ENCODE measurements around the gene DCBLD1. TPM values are rescaled to one million over a fixed set of nuclear protein-coding genes. Genes with fewer than 3 reads are reported as not detected.

DCBLD1 gene
- total RNA-seq, 1 experiment from 2014 or later: 59.1 TPM

DNA sequence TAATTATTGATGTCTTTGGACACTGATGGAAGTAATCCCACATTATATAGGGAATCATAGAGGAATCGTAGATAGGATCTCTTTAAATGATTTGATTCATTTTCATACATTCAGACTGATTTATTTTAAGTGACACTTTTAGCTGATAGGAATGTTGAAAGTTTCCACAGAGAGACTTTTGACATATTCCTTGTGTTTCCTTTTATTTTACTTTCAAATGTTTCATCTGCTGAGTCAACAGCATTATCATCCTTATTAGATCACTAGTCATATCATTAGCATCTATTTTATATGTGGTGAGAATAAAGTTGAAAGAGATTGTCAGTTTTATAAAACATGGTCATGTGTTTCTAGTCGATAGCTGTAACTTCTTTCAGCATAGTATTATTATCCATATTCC, 13.4 kb downstream of the DCBLD1 start:
- peaks cover 83% of the 10 kb centered on the region for H3K4me1 ChIP-seq (replicated peaks)
- no peaks in the 10 kb centered on the region for H3K27me3 ChIP-seq (replicated peaks)
- H3K36me3 ChIP-seq: 0 out of 2 replicates have a peak, but pooled peaks cover 7% of the 10 kb centered on the region
- H3K27ac ChIP-seq: peak overlapping the region; percentile 60
- H3K9me3 ChIP-seq (replicated peaks): no peaks in the 10 kb centered on the region
- H3K4me3 ChIP-seq: no peak overlapping the region
- no peak for DNase-seq (ENCODE audit: low read depth in 1 of 2, low spot score in 2 of 2)

- H3K4me3 ChIP-seq: no peak overlapping the region
- 0 out of 2 replicates have a peak, but pooled peaks cover 7% of the 10 kb centered on the region for H3K36me3 ChIP-seq
- H3K9me3 ChIP-seq (replicated peaks): no peaks in the 10 kb centered on the region
- H3K4me1 ChIP-seq (replicated peaks): peaks cover 87% of the 10 kb centered on the region
- H3K27ac ChIP-seq: peak overlapping the region; percentile 60
- no peaks in the 10 kb centered on the region for H3K27me3 ChIP-seq (replicated peaks)
- peak in 1 of 2 experiments; percentile 41 for DNase-seq (ENCODE audit: low read depth in 1 of 2, low spot score in 2 of 2)
Observed at GRCh38 chr6:117496383-117496990, 14.0 kb downstream of the DCBLD1 start.

DNA sequence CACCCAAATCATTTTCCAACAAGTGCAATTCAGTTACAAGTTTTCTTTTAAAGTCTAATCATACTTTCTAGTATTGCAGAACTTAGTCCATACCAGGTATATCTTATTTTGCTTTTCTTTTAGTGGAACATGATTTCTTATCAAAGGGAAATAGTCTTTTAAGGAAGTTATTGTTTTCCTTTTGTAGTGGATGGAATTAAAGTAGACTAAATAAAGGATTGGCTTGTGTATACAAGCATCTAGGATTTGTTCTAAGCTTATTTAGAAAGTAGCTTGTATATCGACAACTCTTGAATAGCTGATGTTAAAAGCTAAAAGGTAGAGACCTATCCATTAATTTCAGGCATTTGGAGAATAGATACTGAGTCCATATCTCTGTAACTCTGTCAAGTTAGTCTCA, 14.8 kb downstream of the DCBLD1 start:
- Histone ChIP-seq H3K27ac (peak overlapping the region; percentile 60), H3K4me3 (no peak overlapping the region), H3K4me1 (replicated peaks) (peaks cover 87% of the 10 kb centered on the region), H3K9me3 (replicated peaks) (no peaks in the 10 kb centered on the region), H3K36me3 (0 out of 2 replicates have a peak, but pooled peaks cover 7% of the 10 kb centered on the region), H3K27me3 (replicated peaks) (no peaks in the 10 kb centered on the region)
- peak in 1 of 2 experiments; percentile 44 for DNase-seq (ENCODE audit: low read depth in 1 of 2, low spot score in 2 of 2)

DNA sequence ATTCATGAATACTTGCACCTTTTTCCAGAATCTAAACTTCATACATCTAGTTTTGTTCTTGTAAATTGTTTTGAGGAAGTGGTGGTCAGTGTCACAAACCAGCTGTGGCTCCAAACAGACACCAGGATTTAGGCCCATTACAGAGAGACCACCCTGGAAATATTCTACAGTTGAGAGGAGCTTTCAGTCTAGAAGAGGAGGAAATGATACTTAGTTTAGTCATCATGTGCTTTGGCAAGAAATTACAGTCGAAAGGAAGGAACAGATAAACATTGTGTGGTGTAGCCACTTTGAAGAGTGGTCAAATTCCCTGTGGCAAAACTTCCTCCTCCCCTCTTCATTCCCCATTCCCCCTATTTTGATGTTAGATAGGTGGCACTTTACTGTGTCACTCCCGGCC, 15.7 kb downstream of the DCBLD1 start:
- H3K27ac ChIP-seq: peak overlapping the region; percentile 60
- peaks cover 87% of the 10 kb centered on the region for H3K4me1 ChIP-seq (replicated peaks)
- no peaks in the 10 kb centered on the region for H3K27me3 ChIP-seq (replicated peaks)
- no peaks in the 10 kb centered on the region for H3K9me3 ChIP-seq (replicated peaks)
- peaks cover 7% of the 10 kb centered on the region; the same call in 1 of the 2 replicates for H3K36me3 ChIP-seq
- H3K4me3 ChIP-seq: no peak overlapping the region
- DNase-seq (ENCODE audit: low read depth in 1 of 2, low spot score in 2 of 2): peak; percentile 65 to 91

DNA sequence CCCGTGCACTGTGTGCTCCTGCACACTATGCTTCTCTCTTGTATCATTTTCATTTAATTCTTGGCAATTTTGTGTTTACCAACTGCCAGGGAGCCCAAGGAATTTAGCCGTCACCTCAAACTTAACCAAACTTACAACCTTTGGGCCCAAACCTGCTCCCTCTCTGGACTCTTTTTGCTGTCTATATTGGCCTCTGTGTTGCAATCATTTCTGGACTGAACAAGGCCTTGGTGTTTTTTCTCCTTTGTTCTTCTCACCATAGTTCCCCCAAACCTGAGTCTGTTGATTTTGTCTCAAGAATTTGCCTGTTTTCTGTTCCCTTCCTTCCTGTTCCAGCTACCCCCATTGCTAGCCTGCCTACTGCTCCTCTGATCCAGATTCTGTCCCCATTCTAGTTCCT, 19.2 kb downstream of the DCBLD1 start:
- peak overlapping the region; percentile 9; the same call in 1 of the 2 replicates for H3K27ac ChIP-seq
- H3K4me3 ChIP-seq: no peak overlapping the region
- no peaks in the 10 kb centered on the region for H3K9me3 ChIP-seq (replicated peaks)
- H3K27me3 ChIP-seq (replicated peaks): no peaks in the 10 kb centered on the region
- peaks cover 69% of the 10 kb centered on the region for H3K4me1 ChIP-seq (replicated peaks)
- DNase-seq (ENCODE audit: low read depth in 1 of 2, low spot score in 2 of 2): no peak
- H3K36me3 ChIP-seq: peaks cover 29% of the 10 kb centered on the region

DNA sequence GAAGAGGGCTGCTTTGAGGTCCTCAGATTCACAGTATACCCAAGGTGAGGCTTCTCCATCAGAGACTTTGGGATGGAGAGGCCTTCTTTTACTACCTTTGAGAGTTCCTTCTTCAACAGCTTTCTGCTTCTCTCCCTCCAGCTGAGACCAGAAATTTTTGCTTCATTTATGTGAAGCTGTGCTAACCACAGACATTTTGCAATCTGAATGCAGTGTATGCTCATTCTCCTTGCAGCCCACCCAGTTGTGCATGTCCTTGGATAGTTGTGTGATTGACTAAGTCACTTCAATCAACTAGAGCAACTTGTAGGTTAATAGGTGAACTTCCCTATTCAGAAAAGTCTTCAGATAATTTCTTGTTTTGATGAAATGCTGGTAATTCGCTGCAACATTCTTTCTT, 20.1 kb downstream of the DCBLD1 start:
- peak overlapping the region; percentile 9; the same call in 1 of the 2 replicates for H3K27ac ChIP-seq
- H3K36me3 ChIP-seq: peaks cover 29% of the 10 kb centered on the region
- DNase-seq (ENCODE audit: low read depth in 1 of 2, low spot score in 2 of 2): peak in 1 of 2 experiments; percentile 41
- peaks cover 69% of the 10 kb centered on the region for H3K4me1 ChIP-seq (replicated peaks)
- H3K9me3 ChIP-seq (replicated peaks): no peaks in the 10 kb centered on the region
- no peaks in the 10 kb centered on the region for H3K27me3 ChIP-seq (replicated peaks)
- H3K4me3 ChIP-seq: no peak overlapping the region

DNA sequence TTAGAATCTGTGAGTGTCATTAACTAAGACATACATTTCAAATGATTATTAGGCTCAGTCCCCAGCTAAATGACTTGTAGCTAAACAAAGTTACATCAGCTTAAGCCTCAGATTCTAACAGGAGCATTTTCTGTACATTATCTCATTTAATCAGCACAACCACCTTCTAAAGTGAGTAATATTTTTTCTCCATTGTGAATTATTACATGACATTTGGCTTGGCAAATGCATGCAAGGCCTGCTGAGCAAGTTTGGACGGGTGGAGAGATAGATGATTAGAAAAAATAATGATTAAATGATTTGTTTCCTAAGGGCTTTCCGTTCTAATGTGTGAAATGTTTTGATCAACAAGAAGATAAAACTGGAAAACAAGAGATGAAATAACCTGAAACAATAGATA, 20.7 kb downstream of the DCBLD1 start:
- Histone ChIP-seq H3K4me1 (replicated peaks) (peaks cover 64% of the 10 kb centered on the region), H3K9me3 (replicated peaks) (no peaks in the 10 kb centered on the region), H3K4me3 (no peak overlapping the region), H3K36me3 (peaks cover 29% of the 10 kb centered on the region), H3K27me3 (replicated peaks) (no peaks in the 10 kb centered on the region), H3K27ac (no peak overlapping the region)
- DNase-seq (ENCODE audit: low read depth in 1 of 2, low spot score in 2 of 2): no peak

GRCh38 chr6:117504478-117505144, 22.1 kb downstream of the DCBLD1 start:
- no peak for DNase-seq (ENCODE audit: low read depth in 1 of 2, low spot score in 2 of 2)
- no peaks in the 10 kb centered on the region for H3K9me3 ChIP-seq (replicated peaks)
- H3K27ac ChIP-seq: no peak overlapping the region
- H3K36me3 ChIP-seq: peaks cover 41% of the 10 kb centered on the region
- H3K4me3 ChIP-seq: no peak overlapping the region
- peaks cover 55% of the 10 kb centered on the region for H3K4me1 ChIP-seq (replicated peaks)
- H3K27me3 ChIP-seq (replicated peaks): no peaks in the 10 kb centered on the region

- DNase-seq (ENCODE audit: low read depth in 1 of 2, low spot score in 2 of 2): no peak
- Histone ChIP-seq H3K4me1 (replicated peaks) (peaks cover 52% of the 10 kb centered on the region), H3K9me3 (replicated peaks) (no peaks in the 10 kb centered on the region), H3K27me3 (replicated peaks) (no peaks in the 10 kb centered on the region), H3K4me3 (no peak overlapping the region), H3K27ac (no peak overlapping the region), H3K36me3 (peaks cover 47% of the 10 kb centered on the region)
Observed at GRCh38 chr6:117505311-117505710, 22.8 kb downstream of the DCBLD1 start.

GRCh38 chr6:117506180-117506835, 23.8 kb downstream of the DCBLD1 start:
- peak; percentile 74 to 88 for DNase-seq (ENCODE audit: low read depth in 1 of 2, low spot score in 2 of 2)
- H3K4me1 ChIP-seq (replicated peaks): peaks cover 59% of the 10 kb centered on the region
- no peaks in the 10 kb centered on the region for H3K27me3 ChIP-seq (replicated peaks)
- no peak overlapping the region for H3K27ac ChIP-seq
- no peaks in the 10 kb centered on the region for H3K9me3 ChIP-seq (replicated peaks)
- H3K4me3 ChIP-seq: no peak overlapping the region
- peaks cover 49% of the 10 kb centered on the region for H3K36me3 ChIP-seq

DNA sequence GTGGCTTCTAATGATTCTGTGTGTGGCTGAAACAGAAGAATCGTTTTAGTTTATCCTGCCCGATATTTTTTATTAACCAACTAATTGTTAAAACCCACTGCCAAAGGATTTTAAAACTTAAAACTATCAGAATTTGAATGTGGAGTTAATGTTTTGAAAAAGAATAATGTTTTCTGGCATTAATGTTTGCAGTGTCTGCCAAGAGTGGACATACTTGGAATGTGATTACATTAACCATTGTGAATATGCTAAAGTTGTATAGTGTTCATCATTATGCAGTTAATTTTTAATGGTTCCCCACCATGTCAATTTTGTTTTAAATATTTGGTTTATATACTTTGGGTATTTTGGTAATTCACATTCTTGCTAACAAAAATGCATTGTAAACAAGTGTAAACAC, 24.4 kb downstream of the DCBLD1 start:
- peaks cover 55% of the 10 kb centered on the region for H3K4me1 ChIP-seq (replicated peaks)
- no peaks in the 10 kb centered on the region for H3K9me3 ChIP-seq (replicated peaks)
- H3K4me3 ChIP-seq: no peak overlapping the region
- no peaks in the 10 kb centered on the region for H3K27me3 ChIP-seq (replicated peaks)
- DNase-seq (ENCODE audit: low read depth in 1 of 2, low spot score in 2 of 2): no peak
- H3K36me3 ChIP-seq: peaks cover 51% of the 10 kb centered on the region
- no peak overlapping the region for H3K27ac ChIP-seq

DNA sequence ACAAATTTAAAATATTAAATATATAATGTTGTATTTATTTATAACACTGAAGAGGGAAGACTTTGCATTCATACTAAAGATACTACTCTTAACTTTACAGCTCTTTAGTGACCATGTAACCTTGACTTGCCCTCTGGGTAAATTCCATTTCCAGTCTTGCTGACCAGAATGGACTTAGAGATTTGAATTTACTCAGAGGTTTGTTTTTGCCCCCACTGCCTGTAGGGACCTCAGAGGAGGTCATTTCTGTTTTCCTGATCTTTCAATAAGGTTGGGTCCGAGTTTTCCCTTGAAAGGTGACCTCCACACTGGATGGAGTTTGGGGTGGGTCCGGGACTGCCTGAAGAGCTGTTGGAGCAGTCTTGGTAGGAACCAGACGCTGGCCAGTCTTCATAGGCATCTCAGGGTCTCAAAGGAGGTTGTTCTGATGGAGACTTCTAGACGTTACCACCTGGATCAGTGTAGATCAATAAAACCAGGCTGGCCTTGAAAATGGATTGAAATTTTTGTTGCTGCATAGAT, 26.0 kb downstream of the DCBLD1 start:
- Histone ChIP-seq H3K36me3 (peaks cover 57% of the 10 kb centered on the region), H3K4me1 (replicated peaks) (peaks cover 43% of the 10 kb centered on the region), H3K27me3 (replicated peaks) (no peaks in the 10 kb centered on the region), H3K9me3 (replicated peaks) (no peaks in the 10 kb centered on the region), H3K4me3 (no peak overlapping the region), H3K27ac (no peak overlapping the region)
- DNase-seq (ENCODE audit: low read depth in 1 of 2, low spot score in 2 of 2): no peak

DNA sequence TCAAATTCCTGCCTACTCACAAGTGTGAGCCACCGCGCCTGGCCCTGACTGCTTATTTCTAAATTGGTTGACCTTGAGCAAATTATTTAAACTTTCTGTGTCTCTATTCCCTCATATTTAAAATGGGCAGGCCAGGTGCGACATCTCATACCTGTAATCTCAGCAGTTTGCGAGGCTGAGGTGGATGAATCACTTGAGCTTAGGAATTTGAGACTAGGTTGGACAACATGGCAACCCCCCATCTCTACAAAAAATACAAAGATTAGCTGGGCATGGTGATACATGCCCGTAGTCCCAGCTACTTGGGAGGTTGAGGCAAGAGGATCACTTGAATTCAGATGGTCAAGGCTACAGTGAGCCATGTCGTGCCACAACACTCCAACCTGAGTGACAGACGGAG, 26.5 kb downstream of the DCBLD1 start:
- H3K27ac ChIP-seq: no peak overlapping the region
- no peak for DNase-seq (ENCODE audit: low read depth in 1 of 2, low spot score in 2 of 2)
- no peaks in the 10 kb centered on the region for H3K9me3 ChIP-seq (replicated peaks)
- H3K36me3 ChIP-seq: peaks cover 54% of the 10 kb centered on the region
- H3K27me3 ChIP-seq (replicated peaks): no peaks in the 10 kb centered on the region
- no peak overlapping the region for H3K4me3 ChIP-seq
- H3K4me1 ChIP-seq (replicated peaks): peaks cover 45% of the 10 kb centered on the region
